CD14-positive monocyte (primary cell): ENCODE measurements around the gene TRAK2. TPM values are rescaled to one million over a fixed set of nuclear protein-coding genes. Genes with fewer than 3 reads are reported as not detected.
A peak's percentile ranks its signal among the peaks of the same experiment; 100 is the strongest.

Experiments used
- DNase-seq, 3 donors: peaks; one replicate each; pipeline ENCODE4 v3.0.0-alpha.2; 2011 to 2022
- H2AFZ ChIP-seq: 2 replicates; pipeline ENCODE4 v1.6.0; 2012; ENCODE audit warnings: mild to moderate bottlenecking, low read depth, low read length, inconsistent platforms; ENCODE audit not compliant: insufficient read depth, poor library complexity, severe bottlenecking
- H3K27ac ChIP-seq, 2 donors: 1 replicate in 1 of 2; 2 replicates in 1 of 2; pipeline ENCODE4 v1.5.1; 2012 to 2013; ENCODE audit warnings: low read length in 2 of 2, control low read depth in 1 of 2, inconsistent platforms in 1 of 2, low read depth in 1 of 2, mild to moderate bottlenecking in 1 of 2
- H3K27me3 ChIP-seq, 2 donors: one replicate each; pipeline versions ENCODE4 v1.6.0 to v1.6.1; 2011 to 2013; ENCODE audit warnings: low read length in 2 of 2; ENCODE audit not compliant: control insufficient read depth in 2 of 2, insufficient read depth in 2 of 2
- H3K36me3 ChIP-seq, 2 donors: replicated peaks in 1 of 2; 1 replicate in 1 of 2; 2 replicates in 1 of 2; pipeline versions ENCODE4 v1.5.1 to v1.6.1; 2012 to 2013; ENCODE audit warnings: low read length in 2 of 2, control low read depth in 1 of 2, inconsistent platforms in 1 of 2, mild to moderate bottlenecking in 1 of 2; ENCODE audit not compliant: insufficient read depth in 2 of 2, control insufficient read depth in 1 of 2
- H3K4me1 ChIP-seq, 2 donors: 1 replicate in 1 of 2; 2 replicates in 1 of 2; pipeline versions ENCODE4 v1.5.1 to v1.6.1; 2012 to 2013; ENCODE audit warnings: low read length in 2 of 2, control low read depth in 1 of 2, inconsistent platforms in 1 of 2, mild to moderate bottlenecking in 1 of 2, moderate library complexity in 1 of 2; ENCODE audit not compliant: insufficient read depth in 2 of 2, control insufficient read depth in 1 of 2
- H3K4me2 ChIP-seq: replicated peaks from 2 replicates; pipeline ENCODE3; 2012; ENCODE audit warnings: low read length, moderate library complexity, mild to moderate bottlenecking; ENCODE audit not compliant: poor library complexity, severe bottlenecking; ENCODE audit errors: extremely low read depth
- H3K4me3 ChIP-seq, 3 experiments: fragments of 200-600 bp in 1 of 3; sonication (generic) in 1 of 3; replicated peaks in 1 of 3; 1 replicate in 2 of 3; 2 replicates in 1 of 3; pipeline ENCODE4 v1.5.1; 2011 to 2013; ENCODE audit warnings: low read length in 3 of 3, mild to moderate bottlenecking in 3 of 3, control low read depth in 2 of 3, low read depth in 2 of 3, inconsistent platforms in 1 of 3, moderate library complexity in 1 of 3
- H3K79me2 ChIP-seq: 2 replicates; pipeline ENCODE4 v1.6.0; 2012; ENCODE audit warnings: mild to moderate bottlenecking, control low read depth, inconsistent platforms, low read length, moderate library complexity; ENCODE audit not compliant: insufficient read depth
- H3K9ac ChIP-seq: 2 replicates; pipeline ENCODE4 v1.6.0; 2017; ENCODE audit warnings: low read length, mild to moderate bottlenecking; ENCODE audit not compliant: insufficient read depth, poor library complexity, severe bottlenecking
- H3K9me3 ChIP-seq, 2 donors: replicated peaks in 1 of 2; 1 replicate in 1 of 2; 2 replicates in 1 of 2; pipeline versions ENCODE4 v1.5.1 to v1.6.1; 2012 to 2013; ENCODE audit warnings: low read length in 2 of 2, control low read depth in 1 of 2; ENCODE audit not compliant: control insufficient read depth in 1 of 2, insufficient read depth in 1 of 2
- H4K20me1 ChIP-seq: 2 replicates; pipeline ENCODE4 v1.6.0; 2012; ENCODE audit warnings: mild to moderate bottlenecking, low read length, control low read depth, moderate library complexity; ENCODE audit not compliant: insufficient read depth
- H3K27ac Mint-ChIP-seq, 7 donors: one replicate each; pipeline ENCODE4 v1.8.0; 2020; ENCODE audit warnings: mild to moderate bottlenecking in 7 of 7, mixed read lengths in 7 of 7, moderate library complexity in 6 of 7, inconsistent platforms in 2 of 7
- H3K27me3 Mint-ChIP-seq, 3 donors: one replicate each; pipeline ENCODE4 v1.8.0; 2021 to 2022; ENCODE audit warnings: low read depth in 3 of 3, mild to moderate bottlenecking in 3 of 3, mixed read lengths in 3 of 3, moderate library complexity in 3 of 3, inconsistent platforms in 1 of 3
- H3K36me3 Mint-ChIP-seq, 2 donors: one replicate each; pipeline ENCODE4 v1.8.0; 2020; ENCODE audit warnings: mixed read lengths in 2 of 2, inconsistent platforms in 1 of 2, mild to moderate bottlenecking in 1 of 2
- H3K4me1 Mint-ChIP-seq: one replicate; pipeline ENCODE4 v1.8.0; 2020; ENCODE audit warnings: mild to moderate bottlenecking, mixed read lengths
- H3K4me3 Mint-ChIP-seq, 2 donors: one replicate each; pipeline ENCODE4 v1.8.0; 2020; ENCODE audit warnings: mild to moderate bottlenecking in 2 of 2, mixed read lengths in 2 of 2, moderate library complexity in 1 of 2
- H3K9me3 Mint-ChIP-seq, 7 donors: one replicate each; pipeline ENCODE4 v1.8.0; 2020 to 2022; ENCODE audit warnings: mixed read lengths in 7 of 7, mild to moderate bottlenecking in 6 of 7, moderate library complexity in 6 of 7, inconsistent platforms in 2 of 7
- CTCF ChIP-seq: fragments of 200-600 bp; IDR thresholded peaks from one replicate; pipeline ENCODE4 v1.8.0; 2022; ENCODE audit warnings: antibody characterized with exemption, mild to moderate bottlenecking
- WGBS: methylation state at CpG from one replicate; pipeline ENCODE4 v1.1.5; 2013; ENCODE audit warnings: missing lambda C conversion rate; ENCODE audit not compliant: insufficient coverage; 5-methylcytosine and 5-hydroxymethylcytosine counted together
- intact Hi-C, 2 donors: fragments of 100-400 bp; cut with micrococcal nuclease; formaldehyde crosslinking; loops; one replicate each; pipeline versions ENCODE4 v1.15.0 to v1.15.1; 2023
- polyA plus RNA-seq, 3 donors: library from polyadenylated mRNA; depleted of rRNA in 1 of 3; unstranded in 2 of 3; stranded (reverse) in 1 of 3; fragments of 300-500 nt in 2 of 3; fragments of >200 nt in 1 of 3; fragmentation: Illumina TruSeq in 2 of 3; gene quantifications; 1 replicate in 2 of 3; 2 replicates in 1 of 3; pipeline ENCODE4 v1.2.3, GENCODE V29; 2012 to 2021

TRAK2 gene
- polyA plus RNA-seq, 3 donors, result 7.6 to 16.8 (median 15.3) TPM

- no peak overlapping the region for H3K4me3 ChIP-seq
- H3K9me3 ChIP-seq, result no peaks in the 10 kb centered on the region
- intact Hi-C loops, result loop anchor here in 1 of 2 donors (10.0 kb wide), 3 partner anchors 186 to 574 kb away; partner anchors contain the start of genes NIF3L1, PPIL3 and TMEM237
- TF ChIP-seq CTCF, result no peak
- H3K36me3 ChIP-seq, result peaks cover 0 to 26% of the 10 kb centered on the region in 2 donors
- H3K9ac ChIP-seq, result no peak overlapping the region
- no peaks in the 10 kb centered on the region for H4K20me1 ChIP-seq
- H3K4me1 Mint-ChIP-seq, result peaks cover 2% of the 10 kb centered on the region
- H3K27me3 Mint-ChIP-seq, result peaks cover 0 to 2% (median 0%) of the 10 kb centered on the region in 3 donors
- no peak overlapping the region for H3K27ac Mint-ChIP-seq
- peaks cover 19 to 35% of the 10 kb centered on the region in 2 donors for H3K36me3 Mint-ChIP-seq
- DNase-seq, result no peak
- H3K4me2 ChIP-seq, result no peak overlapping the region
- no peak overlapping the region for H3K4me3 Mint-ChIP-seq
- peaks cover 0 to 2% (median 0%) of the 10 kb centered on the region in 7 donors for H3K9me3 Mint-ChIP-seq
- no peaks in the 10 kb centered on the region for H3K4me1 ChIP-seq
- no peaks in the 10 kb centered on the region for H3K79me2 ChIP-seq
- no peak overlapping the region for H3K27ac ChIP-seq
- no peaks in the 10 kb centered on the region for H3K27me3 ChIP-seq
- H2AFZ ChIP-seq, result no peak overlapping the region
Observed at GRCh38 chr2:201458381-201458780, 7.1 kb upstream of the TRAK2 start.

- H3K27me3 ChIP-seq, result no peaks in the 10 kb centered on the region
- no peak overlapping the region for H3K4me3 ChIP-seq
- peaks cover 12 to 19% of the 10 kb centered on the region in 2 donors for H3K4me1 ChIP-seq
- Mint-ChIP-seq H3K9me3 (no peaks in the 10 kb centered on the region), H3K27ac (no peak overlapping the region), H3K4me3 (peak overlapping the region in 1 of 2 donors; percentile 84), H3K36me3 (peaks cover 6 to 13% of the 10 kb centered on the region in 2 donors), H3K27me3 (peaks cover 0 to 2% (median 0%) of the 10 kb centered on the region in 3 donors), H3K4me1 (peaks cover 22% of the 10 kb centered on the region)
- H3K36me3 ChIP-seq, result peaks cover 0 to 8% of the 10 kb centered on the region in 2 donors
- no peak overlapping the region for H3K4me2 ChIP-seq
- WGBS, result no CpG with 5 or more reads among the region's 6 CpGs
- H3K27ac ChIP-seq, result no peak overlapping the region
- no peak for TF ChIP-seq CTCF
- peaks cover 26% of the 10 kb centered on the region for H3K79me2 ChIP-seq
- no peak for DNase-seq
- intact Hi-C loops, result loop anchor here (5.0 to 10.0 kb wide), 4 partner anchors 192 to 641 kb away; partner anchors contain the start of genes BZW1 (in 1 of the 2), NIF3L1 (in 1 of the 2), PPIL3 (in 1 of the 2) and TMEM237 (in 1 of the 2)
- no peak overlapping the region for H3K9ac ChIP-seq
- H3K9me3 ChIP-seq, result no peaks in the 10 kb centered on the region
- no peaks in the 10 kb centered on the region for H4K20me1 ChIP-seq
- no peak overlapping the region for H2AFZ ChIP-seq
Observed at GRCh38 chr2:201452922-201453643, 1.8 kb upstream of the TRAK2 start.
